Fibroblast of mammary gland (primary cell): Measurements from ENCODE around the gene SIRPB2.

Experiments used
- DNase-seq: peaks from one replicate; pipeline ENCODE4 v3.0.0-alpha.2; 2010; ENCODE audit warnings: low read depth
- H3K4me3 ChIP-seq: 2 replicates; pipeline ENCODE4 v1.5.1; 2011; ENCODE audit warnings: low read depth, mild to moderate bottlenecking, low read length, moderate library complexity; ENCODE audit not compliant: control insufficient read depth
- TF ChIP-seq, protein P1 (sequence below): conservative IDR thresholded peaks from 2 replicates; pipeline ENCODE4 v1.5.1; 2011; ENCODE audit warnings: low read depth, low read length, inconsistent platforms; ENCODE audit not compliant: control insufficient read depth, insufficient read depth

SIRPB2 gene

DNA sequence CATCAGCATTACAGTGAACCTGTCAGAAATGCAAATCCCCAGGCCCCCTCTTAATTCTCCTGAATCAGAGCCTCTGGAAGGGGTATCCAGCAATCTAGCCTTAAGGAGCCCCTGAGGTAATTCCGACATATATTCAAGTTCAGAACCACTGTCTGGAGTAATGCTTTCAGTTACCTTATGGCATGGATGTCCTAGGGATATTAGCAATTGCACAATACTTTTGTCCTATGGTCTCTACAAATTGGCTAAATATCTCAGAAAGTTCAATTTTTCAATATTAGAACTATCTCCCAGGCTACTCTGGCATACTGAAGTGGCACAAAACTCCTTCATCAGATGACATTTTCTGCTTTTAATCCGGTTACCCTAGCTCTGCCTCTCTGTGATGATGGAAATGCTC lies 30.9 kb downstream of the SIRPB2 start:
- no peak overlapping the region for H3K4me3 ChIP-seq
- TF ChIP-seq, protein P1, sequence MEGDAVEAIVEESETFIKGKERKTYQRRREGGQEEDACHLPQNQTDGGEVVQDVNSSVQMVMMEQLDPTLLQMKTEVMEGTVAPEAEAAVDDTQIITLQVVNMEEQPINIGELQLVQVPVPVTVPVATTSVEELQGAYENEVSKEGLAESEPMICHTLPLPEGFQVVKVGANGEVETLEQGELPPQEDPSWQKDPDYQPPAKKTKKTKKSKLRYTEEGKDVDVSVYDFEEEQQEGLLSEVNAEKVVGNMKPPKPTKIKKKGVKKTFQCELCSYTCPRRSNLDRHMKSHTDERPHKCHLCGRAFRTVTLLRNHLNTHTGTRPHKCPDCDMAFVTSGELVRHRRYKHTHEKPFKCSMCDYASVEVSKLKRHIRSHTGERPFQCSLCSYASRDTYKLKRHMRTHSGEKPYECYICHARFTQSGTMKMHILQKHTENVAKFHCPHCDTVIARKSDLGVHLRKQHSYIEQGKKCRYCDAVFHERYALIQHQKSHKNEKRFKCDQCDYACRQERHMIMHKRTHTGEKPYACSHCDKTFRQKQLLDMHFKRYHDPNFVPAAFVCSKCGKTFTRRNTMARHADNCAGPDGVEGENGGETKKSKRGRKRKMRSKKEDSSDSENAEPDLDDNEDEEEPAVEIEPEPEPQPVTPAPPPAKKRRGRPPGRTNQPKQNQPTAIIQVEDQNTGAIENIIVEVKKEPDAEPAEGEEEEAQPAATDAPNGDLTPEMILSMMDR = no peak
- no peak for DNase-seq

DNA sequence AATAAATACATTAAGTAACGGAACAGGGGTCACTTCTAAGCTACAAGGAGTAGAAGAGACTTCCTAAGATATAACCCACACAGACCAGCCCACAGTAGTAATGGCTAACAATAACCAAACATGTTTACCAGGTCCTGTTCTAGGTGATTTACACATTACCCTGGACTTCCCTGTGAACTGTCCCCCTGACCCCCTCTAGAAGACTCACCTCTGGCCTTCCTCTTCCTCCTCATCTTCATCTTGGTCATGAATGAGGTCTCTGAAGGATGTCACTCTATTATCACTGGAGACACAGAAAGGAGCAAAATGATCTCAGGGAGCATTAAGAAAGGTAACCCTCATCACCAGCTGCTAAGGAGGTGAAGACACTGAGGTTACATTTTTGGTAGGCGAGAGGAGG lies 33.2 kb downstream of the SIRPB2 start:
- DNase-seq = no peak
- H3K4me3 ChIP-seq = no peak overlapping the region
- TF ChIP-seq, protein P1 = no peak

DNA sequence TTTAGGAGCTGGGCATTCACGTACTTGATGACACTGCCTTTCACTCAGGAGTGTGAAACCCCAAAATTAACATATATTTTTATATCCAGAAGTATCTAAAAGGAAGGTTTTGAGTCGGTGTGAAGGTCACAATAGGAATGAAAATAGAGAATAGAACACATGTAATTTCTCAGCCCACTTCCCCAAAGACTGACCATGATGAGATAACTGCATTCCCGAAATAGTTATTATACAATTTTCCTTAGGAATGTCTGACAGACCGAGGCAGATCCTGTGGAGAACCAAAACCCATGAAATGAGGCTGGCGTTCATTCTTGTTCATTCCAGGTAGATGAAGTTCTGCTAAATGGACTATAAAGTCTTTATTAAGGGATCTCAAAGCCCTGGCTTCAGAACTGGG lies 34.9 kb downstream of the SIRPB2 start:
- no peak for DNase-seq

DNA sequence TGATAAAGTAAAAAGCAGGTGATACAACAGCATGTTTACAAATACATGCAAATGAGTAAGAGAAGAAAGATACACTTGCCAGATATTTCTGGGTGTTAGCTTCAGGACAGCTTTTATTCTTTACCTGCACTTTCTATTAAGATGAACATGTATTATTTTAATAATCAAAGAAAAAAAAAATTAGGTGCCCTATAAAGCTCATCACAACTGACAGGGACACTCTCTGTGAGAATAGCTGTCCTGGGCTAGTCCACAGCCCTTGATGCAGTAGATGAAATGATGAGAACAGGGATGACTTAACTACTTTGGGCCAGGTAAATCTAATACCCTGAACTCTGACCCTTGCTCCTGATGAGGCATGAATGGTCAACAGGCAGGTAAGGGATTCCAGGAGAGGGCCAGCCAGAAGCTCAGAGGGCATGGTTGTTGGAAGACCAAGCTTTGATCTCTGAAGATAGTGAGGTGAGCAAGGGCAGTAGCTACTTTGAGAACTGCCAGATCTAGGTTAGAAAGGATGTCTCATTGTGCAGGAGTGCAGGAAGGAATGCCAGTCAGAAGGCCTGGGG lies 40.2 kb downstream of the SIRPB2 start:
- TF ChIP-seq, protein P1 = no peak
- DNase-seq = no peak
- no peak overlapping the region for H3K4me3 ChIP-seq

More for the DNA sequence above, 34.9 kb downstream of the SIRPB2 start:
- TF ChIP-seq, protein P1 = no peak
- H3K4me3 ChIP-seq = no peak overlapping the region

DNA sequence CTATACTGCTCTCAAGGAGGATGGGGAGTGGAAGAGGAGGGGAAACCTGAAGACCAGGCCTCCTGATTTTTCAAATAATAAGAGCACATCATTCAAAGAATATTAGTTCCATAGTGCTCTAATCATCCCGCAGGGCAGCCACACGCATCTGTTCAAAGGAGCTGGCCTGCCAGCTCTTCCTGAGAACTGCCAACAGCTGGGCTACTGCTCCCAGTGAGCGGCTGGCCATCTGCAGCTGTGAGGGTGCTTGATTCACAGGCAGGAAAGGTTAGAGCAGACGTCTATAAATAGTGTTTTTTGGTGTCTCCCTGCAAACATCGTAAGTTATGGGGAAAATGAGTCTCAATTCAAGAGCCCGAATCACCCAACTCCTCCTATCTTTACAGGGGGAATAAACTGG lies 41.9 kb downstream of the SIRPB2 start:
- TF ChIP-seq, protein P1 = no peak
- no peak for DNase-seq
- H3K4me3 ChIP-seq = no peak overlapping the region

DNA sequence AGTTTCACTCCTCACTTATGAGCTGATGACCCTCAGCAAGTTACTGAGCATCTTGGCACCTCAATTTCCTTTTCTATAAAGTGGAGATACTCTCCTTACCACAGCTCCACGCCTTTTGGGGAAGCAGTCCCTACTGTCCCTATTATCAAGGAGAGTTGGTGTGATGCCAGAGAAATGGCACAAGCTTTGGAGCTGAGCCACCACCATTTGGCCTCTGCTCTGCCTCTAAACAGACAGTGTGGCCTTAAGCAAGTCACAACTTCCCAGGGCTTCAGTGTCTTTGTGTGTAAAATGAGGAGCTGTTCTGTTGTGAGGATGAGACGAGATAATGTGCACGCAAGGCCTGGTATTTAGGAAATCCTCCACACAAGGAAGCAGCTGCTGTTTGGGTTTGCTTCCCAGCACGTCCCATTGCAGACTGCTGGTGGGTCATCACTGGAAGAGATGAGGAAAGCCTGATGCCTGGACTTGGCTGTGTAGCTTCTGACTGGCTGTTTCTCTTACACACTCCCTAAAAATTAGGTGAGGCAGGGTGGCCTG lies 43.1 kb downstream of the SIRPB2 start:
- DNase-seq = no peak
- H3K4me3 ChIP-seq = no peak overlapping the region
- TF ChIP-seq, protein P1 = no peak
